SK-N-SH (cell line): ENCODE measurements around the gene NLGN1.
A peak's percentile ranks its signal among the peaks of the same experiment; 100 is the strongest.

ENCODE experiments used
- EP300 ChIP-seq, 2 experiments: IDR thresholded peaks; 2 replicates each; pipeline versions ENCODE4 v1.4.0 to v1.6.1; 2012; ENCODE audit warnings: borderline replicate concordance in 1 of 2, low read depth in 1 of 2, low read length in 1 of 2
- JUND ChIP-seq: IDR thresholded peaks from 2 replicates; pipeline ENCODE4 v1.4.0; 2012
- RAD21 ChIP-seq: IDR thresholded peaks from 2 replicates; pipeline ENCODE4 v1.6.1; 2012; ENCODE audit warnings: mild to moderate bottlenecking, low read length
- RCOR1 ChIP-seq: fragments of 150-350 bp; IDR thresholded peaks from 2 replicates; pipeline ENCODE4 v1.6.1; 2017; ENCODE audit warnings: antibody characterized with exemption, low read length
- RXRA ChIP-seq: IDR thresholded peaks from 2 replicates; pipeline ENCODE4 v1.4.0; 2012; ENCODE audit warnings: low read depth, mild to moderate bottlenecking, borderline replicate concordance
- SMC3 ChIP-seq: IDR thresholded peaks from 2 replicates; pipeline ENCODE4 v1.6.1; 2012; ENCODE audit warnings: low read depth, low read length, improper control_type of control experiment
- TAF1 ChIP-seq: IDR thresholded peaks from 2 replicates; pipeline ENCODE4 v1.6.1; 2012; ENCODE audit warnings: low read depth, mild to moderate bottlenecking, low read length, moderate library complexity, borderline replicate concordance
- TEAD4 ChIP-seq: IDR thresholded peaks from 2 replicates; pipeline ENCODE4 v1.4.0; 2012; ENCODE audit warnings: mild to moderate bottlenecking, borderline replicate concordance; ENCODE audit not compliant: insufficient read depth
- TF ChIP-seq, protein P1 (sequence below): IDR thresholded peaks from 2 replicates; pipeline ENCODE4 v1.4.0; 2012; ENCODE audit warnings: low read depth
- TF ChIP-seq, protein P2 (sequence below): IDR thresholded peaks from 2 replicates; pipeline ENCODE4 v1.6.1; 2012; ENCODE audit warnings: mild to moderate bottlenecking, low read depth, low read length, moderate library complexity
- TF ChIP-seq, protein P3 (sequence below): IDR thresholded peaks from 2 replicates; pipeline ENCODE4; 2012
- TF ChIP-seq, protein P4 (sequence below): fragments of 200-600 bp; sonication (generic); IDR thresholded peaks from 2 replicates; pipeline ENCODE4 v1.6.1; 2017; ENCODE audit warnings: antibody characterized with exemption, mild to moderate bottlenecking, moderate library complexity
- TF ChIP-seq, protein P5 (sequence below): fragments of 150-350 bp; IDR thresholded peaks from 2 replicates; pipeline ENCODE4 v1.6.1; 2017; ENCODE audit warnings: antibody characterized with exemption, low read length, low read depth, borderline replicate concordance

DNA sequence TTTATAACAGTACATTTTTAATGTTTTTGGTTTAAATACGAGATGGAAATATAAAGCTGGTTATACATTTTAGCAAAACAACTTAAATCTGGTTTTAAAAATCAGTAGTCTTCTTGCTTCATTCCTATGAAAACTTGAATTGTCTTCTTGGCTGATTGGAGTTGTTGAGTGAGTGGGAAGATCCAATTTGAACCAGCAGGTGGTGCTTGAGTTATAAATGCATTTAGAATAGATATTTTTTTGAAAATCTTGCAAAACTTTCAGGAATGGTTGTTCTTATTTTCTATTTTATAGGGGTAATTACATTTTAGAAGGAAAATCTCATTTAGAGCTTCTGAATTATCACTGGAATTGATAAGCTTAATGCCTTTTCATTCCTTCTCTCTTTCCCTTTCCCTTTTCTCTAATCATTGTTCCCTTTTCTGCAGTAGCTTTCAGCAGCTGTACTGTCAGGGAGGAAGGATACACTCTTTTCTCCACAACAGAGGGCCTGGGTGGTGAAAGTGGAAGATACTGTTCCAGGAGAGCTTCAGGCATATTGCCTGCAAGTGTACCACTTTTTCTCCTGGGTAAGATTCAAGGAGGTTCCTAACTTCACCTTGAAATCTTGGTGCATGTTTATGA is 335.6 kb downstream of the NLGN1 start:
- TF ChIP-seq, protein P1, sequence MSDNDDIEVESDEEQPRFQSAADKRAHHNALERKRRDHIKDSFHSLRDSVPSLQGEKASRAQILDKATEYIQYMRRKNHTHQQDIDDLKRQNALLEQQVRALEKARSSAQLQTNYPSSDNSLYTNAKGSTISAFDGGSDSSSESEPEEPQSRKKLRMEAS = no peak
- TF ChIP-seq, protein P2, sequence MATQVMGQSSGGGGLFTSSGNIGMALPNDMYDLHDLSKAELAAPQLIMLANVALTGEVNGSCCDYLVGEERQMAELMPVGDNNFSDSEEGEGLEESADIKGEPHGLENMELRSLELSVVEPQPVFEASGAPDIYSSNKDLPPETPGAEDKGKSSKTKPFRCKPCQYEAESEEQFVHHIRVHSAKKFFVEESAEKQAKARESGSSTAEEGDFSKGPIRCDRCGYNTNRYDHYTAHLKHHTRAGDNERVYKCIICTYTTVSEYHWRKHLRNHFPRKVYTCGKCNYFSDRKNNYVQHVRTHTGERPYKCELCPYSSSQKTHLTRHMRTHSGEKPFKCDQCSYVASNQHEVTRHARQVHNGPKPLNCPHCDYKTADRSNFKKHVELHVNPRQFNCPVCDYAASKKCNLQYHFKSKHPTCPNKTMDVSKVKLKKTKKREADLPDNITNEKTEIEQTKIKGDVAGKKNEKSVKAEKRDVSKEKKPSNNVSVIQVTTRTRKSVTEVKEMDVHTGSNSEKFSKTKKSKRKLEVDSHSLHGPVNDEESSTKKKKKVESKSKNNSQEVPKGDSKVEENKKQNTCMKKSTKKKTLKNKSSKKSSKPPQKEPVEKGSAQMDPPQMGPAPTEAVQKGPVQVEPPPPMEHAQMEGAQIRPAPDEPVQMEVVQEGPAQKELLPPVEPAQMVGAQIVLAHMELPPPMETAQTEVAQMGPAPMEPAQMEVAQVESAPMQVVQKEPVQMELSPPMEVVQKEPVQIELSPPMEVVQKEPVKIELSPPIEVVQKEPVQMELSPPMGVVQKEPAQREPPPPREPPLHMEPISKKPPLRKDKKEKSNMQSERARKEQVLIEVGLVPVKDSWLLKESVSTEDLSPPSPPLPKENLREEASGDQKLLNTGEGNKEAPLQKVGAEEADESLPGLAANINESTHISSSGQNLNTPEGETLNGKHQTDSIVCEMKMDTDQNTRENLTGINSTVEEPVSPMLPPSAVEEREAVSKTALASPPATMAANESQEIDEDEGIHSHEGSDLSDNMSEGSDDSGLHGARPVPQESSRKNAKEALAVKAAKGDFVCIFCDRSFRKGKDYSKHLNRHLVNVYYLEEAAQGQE = no peak
- TF ChIP-seq SMC3 (peak; percentile 41), TEAD4 (no peak), RAD21 (peak; percentile 56), RCOR1 (no peak), RXRA (no peak), EP300 (IDR thresholded peaks at IDR 0.05; ENCODE audit: borderline replicate concordance in 1 of 2, low read depth in 1 of 2, low read length in 1 of 2) (no peak), TAF1 (no peak), JUND (no peak)
- TF ChIP-seq, protein P3, sequence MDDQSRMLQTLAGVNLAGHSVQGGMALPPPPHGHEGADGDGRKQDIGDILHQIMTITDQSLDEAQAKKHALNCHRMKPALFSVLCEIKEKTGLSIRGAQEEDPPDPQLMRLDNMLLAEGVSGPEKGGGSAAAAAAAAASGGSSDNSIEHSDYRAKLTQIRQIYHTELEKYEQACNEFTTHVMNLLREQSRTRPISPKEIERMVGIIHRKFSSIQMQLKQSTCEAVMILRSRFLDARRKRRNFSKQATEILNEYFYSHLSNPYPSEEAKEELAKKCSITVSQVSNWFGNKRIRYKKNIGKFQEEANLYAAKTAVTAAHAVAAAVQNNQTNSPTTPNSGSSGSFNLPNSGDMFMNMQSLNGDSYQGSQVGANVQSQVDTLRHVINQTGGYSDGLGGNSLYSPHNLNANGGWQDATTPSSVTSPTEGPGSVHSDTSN = no peak
- TF ChIP-seq, protein P4, sequence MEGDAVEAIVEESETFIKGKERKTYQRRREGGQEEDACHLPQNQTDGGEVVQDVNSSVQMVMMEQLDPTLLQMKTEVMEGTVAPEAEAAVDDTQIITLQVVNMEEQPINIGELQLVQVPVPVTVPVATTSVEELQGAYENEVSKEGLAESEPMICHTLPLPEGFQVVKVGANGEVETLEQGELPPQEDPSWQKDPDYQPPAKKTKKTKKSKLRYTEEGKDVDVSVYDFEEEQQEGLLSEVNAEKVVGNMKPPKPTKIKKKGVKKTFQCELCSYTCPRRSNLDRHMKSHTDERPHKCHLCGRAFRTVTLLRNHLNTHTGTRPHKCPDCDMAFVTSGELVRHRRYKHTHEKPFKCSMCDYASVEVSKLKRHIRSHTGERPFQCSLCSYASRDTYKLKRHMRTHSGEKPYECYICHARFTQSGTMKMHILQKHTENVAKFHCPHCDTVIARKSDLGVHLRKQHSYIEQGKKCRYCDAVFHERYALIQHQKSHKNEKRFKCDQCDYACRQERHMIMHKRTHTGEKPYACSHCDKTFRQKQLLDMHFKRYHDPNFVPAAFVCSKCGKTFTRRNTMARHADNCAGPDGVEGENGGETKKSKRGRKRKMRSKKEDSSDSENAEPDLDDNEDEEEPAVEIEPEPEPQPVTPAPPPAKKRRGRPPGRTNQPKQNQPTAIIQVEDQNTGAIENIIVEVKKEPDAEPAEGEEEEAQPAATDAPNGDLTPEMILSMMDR = peak; percentile 74
- TF ChIP-seq, protein P5, sequence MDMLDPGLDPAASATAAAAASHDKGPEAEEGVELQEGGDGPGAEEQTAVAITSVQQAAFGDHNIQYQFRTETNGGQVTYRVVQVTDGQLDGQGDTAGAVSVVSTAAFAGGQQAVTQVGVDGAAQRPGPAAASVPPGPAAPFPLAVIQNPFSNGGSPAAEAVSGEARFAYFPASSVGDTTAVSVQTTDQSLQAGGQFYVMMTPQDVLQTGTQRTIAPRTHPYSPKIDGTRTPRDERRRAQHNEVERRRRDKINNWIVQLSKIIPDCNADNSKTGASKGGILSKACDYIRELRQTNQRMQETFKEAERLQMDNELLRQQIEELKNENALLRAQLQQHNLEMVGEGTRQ = no peak
